CD14-positive monocyte (primary cell): ENCODE measurements around the gene MAML3. TPM values are rescaled to one million over a fixed set of nuclear protein-coding genes. Genes with fewer than 3 reads are reported as not detected.

Source experiments
- DNase-seq, 3 donors: peaks; one replicate each; pipeline ENCODE4 v3.0.0-alpha.2; 2011 to 2022
- H2AFZ ChIP-seq: 2 replicates; pipeline ENCODE4 v1.6.0; 2012; ENCODE audit warnings: mild to moderate bottlenecking, low read depth, low read length, inconsistent platforms; ENCODE audit not compliant: insufficient read depth, poor library complexity, severe bottlenecking
- H3K27ac ChIP-seq, 2 donors: 1 replicate in 1 of 2; 2 replicates in 1 of 2; pipeline ENCODE4 v1.5.1; 2012 to 2013; ENCODE audit warnings: low read length in 2 of 2, control low read depth in 1 of 2, inconsistent platforms in 1 of 2, low read depth in 1 of 2, mild to moderate bottlenecking in 1 of 2
- H3K27me3 ChIP-seq, 2 donors: one replicate each; pipeline versions ENCODE4 v1.6.0 to v1.6.1; 2011 to 2013; ENCODE audit warnings: low read length in 2 of 2; ENCODE audit not compliant: control insufficient read depth in 2 of 2, insufficient read depth in 2 of 2
- H3K36me3 ChIP-seq, 2 donors: replicated peaks in 1 of 2; 1 replicate in 1 of 2; 2 replicates in 1 of 2; pipeline versions ENCODE4 v1.5.1 to v1.6.1; 2012 to 2013; ENCODE audit warnings: low read length in 2 of 2, control low read depth in 1 of 2, inconsistent platforms in 1 of 2, mild to moderate bottlenecking in 1 of 2; ENCODE audit not compliant: insufficient read depth in 2 of 2, control insufficient read depth in 1 of 2
- H3K4me1 ChIP-seq, 2 donors: 1 replicate in 1 of 2; 2 replicates in 1 of 2; pipeline versions ENCODE4 v1.5.1 to v1.6.1; 2012 to 2013; ENCODE audit warnings: low read length in 2 of 2, control low read depth in 1 of 2, inconsistent platforms in 1 of 2, mild to moderate bottlenecking in 1 of 2, moderate library complexity in 1 of 2; ENCODE audit not compliant: insufficient read depth in 2 of 2, control insufficient read depth in 1 of 2
- H3K4me2 ChIP-seq: replicated peaks from 2 replicates; pipeline ENCODE3; 2012; ENCODE audit warnings: low read length, moderate library complexity, mild to moderate bottlenecking; ENCODE audit not compliant: poor library complexity, severe bottlenecking; ENCODE audit errors: extremely low read depth
- H3K4me3 ChIP-seq, 3 experiments: fragments of 200-600 bp in 1 of 3; sonication (generic) in 1 of 3; replicated peaks in 1 of 3; 1 replicate in 2 of 3; 2 replicates in 1 of 3; pipeline ENCODE4 v1.5.1; 2011 to 2013; ENCODE audit warnings: low read length in 3 of 3, mild to moderate bottlenecking in 3 of 3, control low read depth in 2 of 3, low read depth in 2 of 3, inconsistent platforms in 1 of 3, moderate library complexity in 1 of 3
- H3K79me2 ChIP-seq: 2 replicates; pipeline ENCODE4 v1.6.0; 2012; ENCODE audit warnings: mild to moderate bottlenecking, control low read depth, inconsistent platforms, low read length, moderate library complexity; ENCODE audit not compliant: insufficient read depth
- H3K9ac ChIP-seq: 2 replicates; pipeline ENCODE4 v1.6.0; 2017; ENCODE audit warnings: low read length, mild to moderate bottlenecking; ENCODE audit not compliant: insufficient read depth, poor library complexity, severe bottlenecking
- H3K9me3 ChIP-seq, 2 donors: replicated peaks in 1 of 2; 1 replicate in 1 of 2; 2 replicates in 1 of 2; pipeline versions ENCODE4 v1.5.1 to v1.6.1; 2012 to 2013; ENCODE audit warnings: low read length in 2 of 2, control low read depth in 1 of 2; ENCODE audit not compliant: control insufficient read depth in 1 of 2, insufficient read depth in 1 of 2
- H4K20me1 ChIP-seq: 2 replicates; pipeline ENCODE4 v1.6.0; 2012; ENCODE audit warnings: mild to moderate bottlenecking, low read length, control low read depth, moderate library complexity; ENCODE audit not compliant: insufficient read depth
- H3K27ac Mint-ChIP-seq, 7 donors: one replicate each; pipeline ENCODE4 v1.8.0; 2020; ENCODE audit warnings: mild to moderate bottlenecking in 7 of 7, mixed read lengths in 7 of 7, moderate library complexity in 6 of 7, inconsistent platforms in 2 of 7
- H3K27me3 Mint-ChIP-seq, 3 donors: one replicate each; pipeline ENCODE4 v1.8.0; 2021 to 2022; ENCODE audit warnings: low read depth in 3 of 3, mild to moderate bottlenecking in 3 of 3, mixed read lengths in 3 of 3, moderate library complexity in 3 of 3, inconsistent platforms in 1 of 3
- H3K36me3 Mint-ChIP-seq, 2 donors: one replicate each; pipeline ENCODE4 v1.8.0; 2020; ENCODE audit warnings: mixed read lengths in 2 of 2, inconsistent platforms in 1 of 2, mild to moderate bottlenecking in 1 of 2
- H3K4me1 Mint-ChIP-seq: one replicate; pipeline ENCODE4 v1.8.0; 2020; ENCODE audit warnings: mild to moderate bottlenecking, mixed read lengths
- H3K4me3 Mint-ChIP-seq, 2 donors: one replicate each; pipeline ENCODE4 v1.8.0; 2020; ENCODE audit warnings: mild to moderate bottlenecking in 2 of 2, mixed read lengths in 2 of 2, moderate library complexity in 1 of 2
- H3K9me3 Mint-ChIP-seq, 7 donors: one replicate each; pipeline ENCODE4 v1.8.0; 2020 to 2022; ENCODE audit warnings: mixed read lengths in 7 of 7, mild to moderate bottlenecking in 6 of 7, moderate library complexity in 6 of 7, inconsistent platforms in 2 of 7
- CTCF ChIP-seq: fragments of 200-600 bp; IDR thresholded peaks from one replicate; pipeline ENCODE4 v1.8.0; 2022; ENCODE audit warnings: antibody characterized with exemption, mild to moderate bottlenecking
- WGBS: methylation state at CpG from one replicate; pipeline ENCODE4 v1.1.5; 2013; ENCODE audit warnings: missing lambda C conversion rate; ENCODE audit not compliant: insufficient coverage; 5-methylcytosine and 5-hydroxymethylcytosine counted together
- intact Hi-C, 2 donors: fragments of 100-400 bp; cut with micrococcal nuclease; formaldehyde crosslinking; loops; one replicate each; pipeline versions ENCODE4 v1.15.0 to v1.15.1; 2023
- polyA minus RNA-seq: library from RNA; depleted of rRNA, polyadenylated mRNA; stranded (reverse); fragments of >200 nt; gene quantifications from 2 replicates; pipeline ENCODE4 v1.2.3, GENCODE V29; 2012
- polyA plus RNA-seq, 3 donors: library from polyadenylated mRNA; depleted of rRNA in 1 of 3; unstranded in 2 of 3; stranded (reverse) in 1 of 3; fragments of 300-500 nt in 2 of 3; fragments of >200 nt in 1 of 3; fragmentation: Illumina TruSeq in 2 of 3; gene quantifications; 1 replicate in 2 of 3; 2 replicates in 1 of 3; pipeline ENCODE4 v1.2.3, GENCODE V29; 2012 to 2021
- total RNA-seq, 12 experiments: library from RNA in 1 of 12; stranded (reverse) in 1 of 12; fragments of 120-200 nt in 1 of 12; gene quantifications; one replicate each; pipeline ENCODE4 v1.2.4 and lab custom pipeline; 2013 to 2026; ENCODE audit warnings: mixed read lengths in 6 of 12, inconsistent platforms in 1 of 12

The MAML3 gene
- 8.8 TPM for total RNA-seq (2013)
- polyA plus RNA-seq: 1 to 10 TPM; 1.5 to 6.5 (median 2.3) TPM
- polyA minus RNA-seq: 15.4 and 30.6 TPM in 2 replicates
- total RNA-seq (lab: John Stamatoyannopoulos, UW): 9.8 to 60.1 (median 43.9) reads per million in 11 experiments

DNA sequence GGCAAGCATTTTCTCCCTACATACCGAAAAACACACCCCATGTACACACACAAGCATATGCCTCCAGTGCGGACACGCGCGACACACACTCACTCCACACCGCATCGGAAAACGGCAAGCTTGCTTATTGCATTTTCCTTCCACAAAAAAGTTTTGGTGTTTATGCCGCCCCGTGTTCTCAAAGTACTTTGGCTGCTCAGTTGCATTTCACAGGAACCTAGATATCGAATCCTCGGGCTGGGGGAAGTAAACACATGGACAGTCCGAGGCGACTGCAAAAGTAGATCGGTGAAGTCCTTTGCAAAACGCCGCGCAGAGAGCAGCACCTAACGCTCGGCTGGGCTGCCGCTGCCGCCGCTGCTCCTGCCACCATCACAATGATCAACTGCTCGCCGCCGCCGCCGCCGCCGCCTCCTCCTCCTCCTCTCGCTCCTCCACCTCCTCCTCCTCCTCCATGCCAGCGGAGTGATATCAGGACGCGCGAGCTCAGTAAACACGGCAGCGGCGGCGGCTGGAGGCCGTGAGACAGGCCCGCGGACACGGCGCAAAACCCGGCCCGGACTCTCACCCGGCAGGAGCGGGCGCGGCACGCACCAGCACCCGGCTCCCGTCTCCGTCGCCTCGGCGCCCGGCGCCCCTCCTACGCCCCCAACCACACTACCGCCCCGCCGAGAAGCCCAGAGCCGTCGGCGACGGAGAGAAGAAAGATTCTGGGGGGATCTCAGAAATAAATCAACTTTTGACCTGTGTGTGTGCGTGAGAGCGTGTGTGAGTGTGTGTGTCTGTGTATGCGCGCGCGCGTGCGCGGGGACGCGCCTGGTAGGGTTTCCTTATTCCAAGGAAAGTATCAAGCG lies at the start of gene MAML3:
Gene MAML3 (minus strand): TSS at position 467 of the 854 bp plus-strand sequence. CDS start 857 bp downstream, outside the sequence.
- peaks cover 40 to 50% of the 10 kb centered on the region in 2 donors for H3K4me1 ChIP-seq
- H3K36me3 ChIP-seq: no peaks in the 10 kb centered on the region
- Mint-ChIP-seq H3K27ac (peak within 1 kb of the TSS; percentile 92 to 97 (median 94)), H3K36me3 (no peaks in the 10 kb centered on the region), H3K9me3 (no peaks in the 10 kb centered on the region), H3K4me1 (peaks cover 38% of the 10 kb centered on the region), H3K27me3 (peaks cover 0 to 1% (median 0%) of the 10 kb centered on the region in 3 donors), H3K4me3 (peak within 1 kb of the TSS; percentile 97)
- DNase-seq: peak; percentile 79 to 86 (median 84)
- under 1% methylated on average over 62 of the region's 79 CpGs for WGBS
- H3K27me3 ChIP-seq: no peaks in the 10 kb centered on the region
- peak within 1 kb of the TSS; percentile 60 to 91 (median 87) for H3K4me3 ChIP-seq
- no peaks in the 10 kb centered on the region for H3K9me3 ChIP-seq
- no peaks in the 10 kb centered on the region for H4K20me1 ChIP-seq
- peaks cover 38% of the 10 kb centered on the region for H3K79me2 ChIP-seq
- H3K9ac ChIP-seq: peak within 1 kb of the TSS; percentile 80
- peak within 1 kb of the TSS; percentile 81 for H3K4me2 ChIP-seq
- peak within 1 kb of the TSS; percentile 88 to 92 for H3K27ac ChIP-seq
- TF ChIP-seq CTCF: no peak
- intact Hi-C loops: loop anchor here (2.0 to 5.0 kb wide), 7 partner anchors 62 to 417 kb away; no protein-coding TSS in a partner anchor
- H2AFZ ChIP-seq: peak within 1 kb of the TSS; percentile 95

DNA sequence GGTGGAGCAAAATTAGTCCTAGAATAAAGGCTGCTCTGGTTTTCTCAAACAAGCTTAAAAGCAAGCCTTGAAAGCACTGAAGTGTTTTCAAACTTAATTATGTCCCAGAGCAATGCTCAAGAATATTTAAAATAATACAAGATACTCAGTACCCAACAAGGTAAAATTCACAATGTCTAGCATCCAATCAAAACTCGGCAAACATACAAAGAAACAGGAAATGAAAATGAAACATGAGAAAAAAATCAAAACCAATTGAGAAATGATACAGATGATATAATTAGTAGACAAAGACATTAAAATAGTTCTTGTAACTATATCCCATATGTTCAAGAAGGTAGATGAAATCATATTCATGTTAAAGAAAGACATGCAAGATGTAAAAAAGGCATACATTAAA lies 45.0 kb upstream of the MAML3 start:
- Mint-ChIP-seq H3K4me1 (peaks cover 4% of the 10 kb centered on the region), H3K4me3 (no peak overlapping the region), H3K9me3 (peaks cover 4 to 9% (median 6%) of the 10 kb centered on the region in 7 donors), H3K27ac (no peak overlapping the region), H3K36me3 (no peaks in the 10 kb centered on the region), H3K27me3 (peaks cover 0 to 3% (median 0%) of the 10 kb centered on the region in 3 donors)
- no peak for DNase-seq
- Histone ChIP-seq H3K4me2 (no peak overlapping the region), H3K9me3 (peaks cover 0 to 4% of the 10 kb centered on the region in 2 donors), H2AFZ (no peak overlapping the region), H3K4me1 (no peaks in the 10 kb centered on the region), H3K36me3 (no peaks in the 10 kb centered on the region), H4K20me1 (no peaks in the 10 kb centered on the region), H3K4me3 (no peak overlapping the region), H3K9ac (no peak overlapping the region), H3K27ac (no peak overlapping the region), H3K79me2 (no peaks in the 10 kb centered on the region), H3K27me3 (no peaks in the 10 kb centered on the region)
- no peak for TF ChIP-seq CTCF
- intact Hi-C loops: no loop called here
- whole genome bisulfite sequencing: no CpG with 5 or more reads among the region's 1 CpG
